Trophoblast cell (in vitro differentiated cells and primary cell): ENCODE results near the gene GRID1.

Experiments
- DNase-seq, 2 donors: peaks; one replicate each; pipeline ENCODE4 v3.0.0-alpha.2; 2016
- H2AFZ ChIP-seq: 2 replicates; pipeline ENCODE4 v1.6.1; 2013; ENCODE audit warnings: low read length, moderate library complexity, mild to moderate bottlenecking; ENCODE audit not compliant: insufficient read depth, poor library complexity
- H2AK5ac ChIP-seq: 2 replicates; pipeline ENCODE4 v1.6.1; 2013; ENCODE audit warnings: mild to moderate bottlenecking, low read length
- H2BK120ac ChIP-seq: 2 replicates; pipeline ENCODE4 v1.6.1; 2013; ENCODE audit warnings: low read length, mild to moderate bottlenecking, moderate library complexity; ENCODE audit not compliant: insufficient read depth, poor library complexity
- H2BK12ac ChIP-seq: 2 replicates; pipeline ENCODE4 v1.6.1; 2013; ENCODE audit warnings: mild to moderate bottlenecking, low read length, moderate library complexity
- H2BK5ac ChIP-seq: 2 replicates; pipeline ENCODE4 v1.6.1; 2013; ENCODE audit warnings: low read length, low read depth, moderate library complexity, mild to moderate bottlenecking; ENCODE audit not compliant: poor library complexity
- H3K14ac ChIP-seq: 2 replicates; pipeline ENCODE4 v1.6.1; 2013; ENCODE audit warnings: mild to moderate bottlenecking, low read length
- H3K18ac ChIP-seq: 2 replicates; pipeline ENCODE4 v1.6.1; 2013; ENCODE audit warnings: mild to moderate bottlenecking, low read length
- H3K23ac ChIP-seq: 2 replicates; pipeline ENCODE4 v1.6.1; 2013; ENCODE audit warnings: low read length
- H3K27ac ChIP-seq: 2 replicates; pipeline ENCODE4 v1.5.1; 2013; ENCODE audit warnings: low read depth, mild to moderate bottlenecking, inconsistent platforms, low read length, moderate library complexity
- H3K27me3 ChIP-seq: 2 replicates; pipeline ENCODE4 v1.6.1; 2013; ENCODE audit warnings: inconsistent platforms, mild to moderate bottlenecking, low read length, moderate library complexity; ENCODE audit not compliant: insufficient read depth
- H3K36me3 ChIP-seq, 2 experiments: 1 replicate in 1 of 2; 2 replicates in 1 of 2; pipeline ENCODE4 v1.6.1; 2013; ENCODE audit warnings: low read length in 2 of 2, mild to moderate bottlenecking in 2 of 2, moderate library complexity in 1 of 2; ENCODE audit not compliant: insufficient read depth in 2 of 2, control insufficient read depth in 1 of 2
- H3K4ac ChIP-seq: 2 replicates; pipeline ENCODE4 v1.6.1; 2013; ENCODE audit warnings: low read depth, mild to moderate bottlenecking, low read length, moderate library complexity
- H3K4me1 ChIP-seq, 2 experiments: 1 replicate in 1 of 2; 2 replicates in 1 of 2; pipeline ENCODE4 v1.6.1; 2013; ENCODE audit warnings: low read length in 2 of 2, mild to moderate bottlenecking in 2 of 2, moderate library complexity in 1 of 2; ENCODE audit not compliant: insufficient read depth in 2 of 2, control insufficient read depth in 1 of 2
- H3K4me2 ChIP-seq: 2 replicates; pipeline ENCODE4 v1.6.1; 2013; ENCODE audit warnings: inconsistent platforms, mild to moderate bottlenecking, low read length, moderate library complexity
- H3K4me3 ChIP-seq: 2 replicates; pipeline ENCODE4 v1.5.1; 2013; ENCODE audit warnings: mild to moderate bottlenecking, low read depth, low read length, inconsistent platforms
- H3K79me1 ChIP-seq: one replicate; pipeline ENCODE4 v1.6.1; 2013; ENCODE audit warnings: low read length
- H3K79me2 ChIP-seq: 2 replicates; pipeline ENCODE4 v1.6.1; 2013; ENCODE audit warnings: low read length, mild to moderate bottlenecking; ENCODE audit not compliant: control insufficient read depth, insufficient read depth, poor library complexity
- H3K9ac ChIP-seq: 2 replicates; pipeline ENCODE4 v1.6.1; 2013; ENCODE audit warnings: mild to moderate bottlenecking, low read length
- H3K9me3 ChIP-seq: 2 replicates; pipeline ENCODE4 v1.6.1; 2013; ENCODE audit warnings: low read depth, mild to moderate bottlenecking, control low read depth, inconsistent platforms, low read length; ENCODE audit not compliant: insufficient read depth
- H4K12ac ChIP-seq: 2 replicates; pipeline ENCODE4 v1.6.1; 2013; ENCODE audit warnings: low read depth, mild to moderate bottlenecking, low read length, moderate library complexity
- H4K8ac ChIP-seq: 2 replicates; pipeline ENCODE4 v1.6.1; 2013; ENCODE audit warnings: low read depth, mild to moderate bottlenecking, low read length, moderate library complexity
- H4K91ac ChIP-seq: one replicate; pipeline ENCODE4 v1.6.1; 2013; ENCODE audit warnings: low read depth, mild to moderate bottlenecking, low read length, moderate library complexity
- WGBS: extraction: QIAGEN DNeasy Blood & Tissue Kit; methylation state at CpG from one replicate; pipeline ENCODE4 v1.1.7; 2013; ENCODE audit warnings: missing lambda C conversion rate; ENCODE audit not compliant: insufficient read length, insufficient coverage; ENCODE audit errors: extremely low coverage; 5-methylcytosine and 5-hydroxymethylcytosine counted together

Gene GRID1

DNA sequence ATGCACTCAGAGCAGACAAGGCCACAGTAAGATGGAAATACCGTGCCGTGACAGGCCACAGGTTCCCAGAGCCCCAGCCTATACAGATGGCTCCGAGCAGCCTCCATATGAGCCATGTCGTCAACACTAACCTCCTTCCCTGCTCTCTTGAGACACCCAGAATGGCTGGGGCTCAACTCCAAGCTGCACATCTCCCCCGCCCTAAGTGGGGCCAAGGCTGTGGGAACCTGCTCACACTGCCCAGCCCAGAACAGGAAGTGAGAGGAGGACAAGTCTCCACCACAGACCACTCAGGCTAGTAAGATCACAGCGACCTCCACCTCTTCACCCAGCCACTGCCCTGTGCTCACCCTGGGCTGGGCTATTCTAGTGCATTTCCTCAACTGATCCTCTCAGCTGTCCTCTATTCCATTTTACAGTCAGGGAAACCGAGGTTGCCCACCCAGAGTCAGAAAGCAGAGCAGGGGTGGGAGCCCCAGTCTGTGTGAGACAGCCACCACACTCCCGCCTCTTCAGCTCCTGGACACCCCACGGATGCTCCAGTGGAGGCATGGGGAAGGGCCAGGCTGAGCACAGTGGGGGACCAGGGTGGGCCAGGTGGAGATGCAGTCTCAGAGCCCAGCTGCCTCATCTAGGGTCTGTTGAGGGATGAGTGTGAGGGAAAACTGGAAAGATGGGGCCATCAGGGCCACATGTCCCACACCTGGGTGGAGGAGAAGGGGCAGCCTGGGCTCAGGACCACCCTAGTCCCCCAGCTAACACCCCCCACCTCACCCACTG, 11.6 kb downstream of the GRID1 start:
- DNase-seq, result no peak
- no peak overlapping the region for H4K12ac ChIP-seq
- H4K91ac ChIP-seq, result no peak overlapping the region
- no peak overlapping the region for H4K8ac ChIP-seq
- H3K4me3 ChIP-seq, result no peak overlapping the region
- H3K27ac ChIP-seq, result no peak overlapping the region
- no peak overlapping the region for H3K9ac ChIP-seq
- no CpG with 5 or more reads among the region's 9 CpGs for WGBS
- H3K18ac ChIP-seq, result no peak overlapping the region
- no peak overlapping the region for H2BK12ac ChIP-seq
- no peaks in the 10 kb centered on the region for H3K79me1 ChIP-seq
- no peaks in the 10 kb centered on the region for H3K79me2 ChIP-seq
- H2AK5ac ChIP-seq, result no peak overlapping the region
- no peak overlapping the region for H3K4ac ChIP-seq
- peaks cover 0 to 2% of the 10 kb centered on the region in 2 experiments for H3K4me1 ChIP-seq
- no peaks in the 10 kb centered on the region for H3K36me3 ChIP-seq
- H3K14ac ChIP-seq, result no peak overlapping the region
- peaks cover 2% of the 10 kb centered on the region for H3K27me3 ChIP-seq
- H3K23ac ChIP-seq, result no peak overlapping the region
- H3K4me2 ChIP-seq, result no peak overlapping the region
- H3K9me3 ChIP-seq, result peaks cover 2% of the 10 kb centered on the region
- no peak overlapping the region for H2BK5ac ChIP-seq
- H2AFZ ChIP-seq, result no peak overlapping the region
- no peak overlapping the region for H2BK120ac ChIP-seq

DNA sequence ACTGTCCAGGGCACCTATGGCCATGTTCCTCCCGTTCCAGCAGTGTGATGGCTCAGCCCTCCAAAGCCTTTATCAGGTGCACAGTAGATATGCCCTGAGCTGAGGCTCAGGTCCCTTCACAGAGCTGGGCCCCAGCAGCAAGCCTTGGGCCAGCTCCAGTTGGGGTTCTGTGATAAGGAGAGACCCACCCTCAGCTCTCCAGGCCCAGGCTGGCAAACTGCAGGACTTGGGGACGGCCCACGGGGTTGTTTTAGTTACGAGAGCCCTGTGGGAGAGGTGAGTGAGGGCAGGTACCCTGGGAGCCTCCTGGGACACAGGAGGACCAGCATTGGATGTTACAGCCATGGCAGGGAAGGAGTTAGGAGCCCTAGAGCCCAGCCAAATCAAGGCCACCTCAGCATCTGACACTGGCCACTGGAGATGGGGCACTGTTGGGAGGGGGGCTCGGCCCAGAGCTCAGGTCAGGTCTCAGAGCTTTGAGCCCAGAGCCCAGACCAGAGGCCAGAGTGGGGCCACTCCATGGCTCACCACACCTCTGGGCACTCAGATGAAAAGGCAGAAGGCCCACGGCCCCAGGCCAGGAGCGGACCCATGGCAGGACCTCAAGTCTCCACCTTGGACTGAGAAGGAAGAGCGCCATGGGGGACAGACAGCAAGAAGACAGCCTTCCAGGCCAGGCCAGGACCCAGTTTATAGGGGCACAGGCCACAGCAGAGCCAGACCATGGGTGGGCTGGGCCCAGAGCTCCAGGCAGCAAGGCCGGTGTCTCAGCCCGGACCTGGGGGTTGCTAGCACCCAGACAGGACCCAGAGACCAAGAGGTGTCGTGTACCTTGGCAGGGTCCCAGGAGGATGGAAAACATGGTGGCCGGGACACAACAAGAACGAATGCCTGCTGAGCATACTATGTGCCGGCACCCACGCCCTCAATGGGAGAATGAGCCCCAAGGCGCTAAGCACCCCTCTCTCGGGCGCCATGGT, 12.8 kb downstream of the GRID1 start:
- Histone ChIP-seq H4K12ac (no peak overlapping the region), H3K4me3 (no peak overlapping the region), H4K91ac (no peak overlapping the region), H3K4ac (no peak overlapping the region), H3K9ac (no peak overlapping the region), H3K36me3 (no peaks in the 10 kb centered on the region), H3K79me2 (no peaks in the 10 kb centered on the region), H2BK5ac (no peak overlapping the region), H3K18ac (no peak overlapping the region), H2AFZ (no peak overlapping the region), H2AK5ac (no peak overlapping the region), H2BK120ac (no peak overlapping the region), H3K27ac (no peak overlapping the region), H3K4me2 (no peak overlapping the region), H3K4me1 (peaks cover 0 to 2% of the 10 kb centered on the region in 2 experiments), H4K8ac (no peak overlapping the region), H3K79me1 (no peaks in the 10 kb centered on the region), H3K27me3 (peaks cover 2% of the 10 kb centered on the region), H3K14ac (no peak overlapping the region), H2BK12ac (no peak overlapping the region), H3K23ac (no peak overlapping the region), H3K9me3 (peaks cover 2% of the 10 kb centered on the region)
- no peak for DNase-seq
- WGBS, result no CpG with 5 or more reads among the region's 18 CpGs

DNA sequence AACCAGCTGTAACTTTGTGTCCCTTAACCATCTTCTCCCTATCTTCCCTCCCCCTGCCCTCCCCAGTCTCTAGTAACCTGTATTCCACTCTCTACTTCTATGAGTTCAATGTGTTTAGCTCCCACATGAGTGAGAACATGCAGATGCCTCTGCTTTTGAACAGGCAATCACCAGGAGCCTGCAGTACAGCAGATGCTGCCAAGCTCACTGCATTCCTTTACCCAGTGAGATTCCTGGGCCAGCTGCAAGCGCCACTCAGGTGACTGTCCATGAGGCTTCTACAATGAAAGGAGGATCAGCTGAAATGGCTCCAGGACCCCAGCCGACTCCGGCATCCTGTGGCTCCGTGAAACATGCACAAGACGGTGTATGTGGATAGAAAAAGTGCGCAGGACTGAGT, 15.7 kb downstream of the GRID1 start:
- Histone ChIP-seq H3K4me3 (no peak overlapping the region), H3K79me1 (no peaks in the 10 kb centered on the region), H3K36me3 (no peaks in the 10 kb centered on the region), H3K27ac (no peak overlapping the region), H3K4me1 (peaks cover 4 to 9% of the 10 kb centered on the region in 2 experiments), H2BK5ac (no peak overlapping the region), H2BK12ac (no peak overlapping the region), H3K18ac (no peak overlapping the region), H3K4me2 (no peak overlapping the region), H4K8ac (no peak overlapping the region), H3K9me3 (no peaks in the 10 kb centered on the region), H3K79me2 (no peaks in the 10 kb centered on the region), H4K91ac (no peak overlapping the region), H3K4ac (no peak overlapping the region), H3K27me3 (peaks cover 2% of the 10 kb centered on the region), H4K12ac (no peak overlapping the region), H3K14ac (no peak overlapping the region), H3K9ac (no peak overlapping the region), H2AK5ac (no peak overlapping the region), H3K23ac (no peak overlapping the region), H2AFZ (no peak overlapping the region), H2BK120ac (no peak overlapping the region)
- no CpG with 5 or more reads among the region's 6 CpGs for WGBS
- no peak for DNase-seq

GRCh38 chr10:86349940-86350630, 16.5 kb downstream of the GRID1 start:
- H3K23ac ChIP-seq, result no peak overlapping the region
- H2BK12ac ChIP-seq, result no peak overlapping the region
- H3K36me3 ChIP-seq, result no peaks in the 10 kb centered on the region
- H2AK5ac ChIP-seq, result no peak overlapping the region
- H4K91ac ChIP-seq, result no peak overlapping the region
- no peak overlapping the region for H3K4me2 ChIP-seq
- H3K27me3 ChIP-seq, result no peaks in the 10 kb centered on the region
- H3K9ac ChIP-seq, result no peak overlapping the region
- H3K4me3 ChIP-seq, result no peak overlapping the region
- H3K79me1 ChIP-seq, result no peaks in the 10 kb centered on the region
- DNase-seq, result no peak
- WGBS, result no CpG with 5 or more reads among the region's 5 CpGs
- H3K27ac ChIP-seq, result no peak overlapping the region
- peaks cover 4 to 12% of the 10 kb centered on the region in 2 experiments for H3K4me1 ChIP-seq
- H2BK120ac ChIP-seq, result no peak overlapping the region
- no peaks in the 10 kb centered on the region for H3K79me2 ChIP-seq
- H3K14ac ChIP-seq, result no peak overlapping the region
- H4K12ac ChIP-seq, result no peak overlapping the region
- no peak overlapping the region for H3K4ac ChIP-seq
- H3K9me3 ChIP-seq, result no peaks in the 10 kb centered on the region
- H3K18ac ChIP-seq, result no peak overlapping the region
- H4K8ac ChIP-seq, result no peak overlapping the region
- H2AFZ ChIP-seq, result no peak overlapping the region
- no peak overlapping the region for H2BK5ac ChIP-seq
